CD4-positive, alpha-beta T cell (primary cell): ENCODE measurements around the gene ORC3. TPM values are rescaled to one million over a fixed set of nuclear protein-coding genes. Genes with fewer than 3 reads are reported as not detected.

Source experiments
- ATAC-seq: fragments of 200-7000 bp; cut with Tn5 transposase; one replicate; pipeline ENCODE4 v1.10.0; 2022; ENCODE audit warnings: mild to moderate bottlenecking; ENCODE audit not compliant: poor library complexity
- CTCF ChIA-PET: fragments of 350-600 bp; sonication (Branson Sonifier 250); formaldehyde crosslinking; loops from one replicate; lab custom pipeline; 2021; ENCODE audit warnings: antibody characterized with exemption, inconsistent platforms; lab: Charles Lee
- POLR2A ChIA-PET: fragments of 350-600 bp; sonication (Branson Sonifier 250); formaldehyde crosslinking; loops from one replicate; lab custom pipeline; 2021; ENCODE audit warnings: antibody characterized with exemption, inconsistent platforms; lab: Charles Lee
- DNase-seq, 14 experiments: peaks; one replicate each; pipeline ENCODE4 v3.0.0-alpha.2; 2013 to 2020; ENCODE audit warnings: mixed read lengths in 2 of 14
- H3K27ac ChIP-seq, 2 donors: one replicate each; pipeline versions ENCODE4 v1.5.1 to v1.7.0; 2013; ENCODE audit warnings: low read length in 2 of 2, low read depth in 1 of 2, mild to moderate bottlenecking in 1 of 2
- H3K27me3 ChIP-seq, 2 experiments: 1 replicate in 1 of 2; 2 replicates in 1 of 2; pipeline versions ENCODE4 v1.6.1 to v1.7.0; 2013; ENCODE audit warnings: low read length in 2 of 2, control low read depth in 1 of 2, mild to moderate bottlenecking in 1 of 2, moderate library complexity in 1 of 2; ENCODE audit not compliant: insufficient read depth in 2 of 2, control insufficient read depth in 1 of 2
- H3K36me3 ChIP-seq: one replicate; pipeline ENCODE4 v1.6.1; 2013; ENCODE audit warnings: low read length, control low read depth; ENCODE audit not compliant: insufficient read depth
- H3K4me1 ChIP-seq: one replicate; pipeline ENCODE4 v1.6.1; 2013; ENCODE audit warnings: low read length, control low read depth; ENCODE audit not compliant: insufficient read depth
- H3K4me3 ChIP-seq: one replicate; pipeline ENCODE4 v1.5.1; 2013; ENCODE audit warnings: mild to moderate bottlenecking, low read length, moderate library complexity
- H3K9me3 ChIP-seq, 2 experiments: 1 replicate in 1 of 2; 2 replicates in 1 of 2; pipeline versions ENCODE4 v1.6.1 to v1.7.0; 2013; ENCODE audit warnings: low read length in 2 of 2, mild to moderate bottlenecking in 2 of 2, control low read depth in 1 of 2, moderate library complexity in 1 of 2; ENCODE audit not compliant: control insufficient read depth in 1 of 2, insufficient read depth in 1 of 2
- H3K27ac Mint-ChIP-seq: one replicate; pipeline ENCODE4 v1.8.0; 2020; ENCODE audit warnings: mixed read lengths
- H3K27me3 Mint-ChIP-seq: one replicate; pipeline ENCODE4 v1.8.0; 2021; ENCODE audit warnings: mixed read lengths
- H3K36me3 Mint-ChIP-seq: one replicate; pipeline ENCODE4 v1.8.0; 2021; ENCODE audit warnings: low read depth, mixed read lengths
- H3K4me1 Mint-ChIP-seq: one replicate; pipeline ENCODE4 v1.8.0; 2021; ENCODE audit warnings: low read depth, mixed read lengths
- H3K4me3 Mint-ChIP-seq: one replicate; pipeline ENCODE4 v1.8.0; 2020; ENCODE audit warnings: mild to moderate bottlenecking, mixed read lengths
- H3K9me3 Mint-ChIP-seq: one replicate; pipeline ENCODE4 v1.8.0; 2020; ENCODE audit warnings: mixed read lengths
- CTCF ChIP-seq: fragments of 200-600 bp; IDR thresholded peaks from one replicate; pipeline ENCODE4 v1.8.0; 2022; ENCODE audit warnings: antibody characterized with exemption, mild to moderate bottlenecking
- intact Hi-C, 2 experiments: fragments of 100-400 bp; cut with DNase I in 1 of 2; cut with micrococcal nuclease in 1 of 2; formaldehyde crosslinking; loops; one replicate each; pipeline versions ENCODE4 v1.15.1 to v1.9.0; 2023 to 2025; cut with DNase I, micrococcal nuclease
- total RNA-seq, 174 experiments: library from RNA in 2 of 174; stranded (reverse) in 2 of 174; gene quantifications; one replicate each; pipeline ENCODE4 v1.2.3 and lab custom pipeline; 2021 to 2026

The ORC3 gene
- total RNA-seq, 2 experiments from 2014 or later = 12.1 to 12.9 TPM

DNA sequence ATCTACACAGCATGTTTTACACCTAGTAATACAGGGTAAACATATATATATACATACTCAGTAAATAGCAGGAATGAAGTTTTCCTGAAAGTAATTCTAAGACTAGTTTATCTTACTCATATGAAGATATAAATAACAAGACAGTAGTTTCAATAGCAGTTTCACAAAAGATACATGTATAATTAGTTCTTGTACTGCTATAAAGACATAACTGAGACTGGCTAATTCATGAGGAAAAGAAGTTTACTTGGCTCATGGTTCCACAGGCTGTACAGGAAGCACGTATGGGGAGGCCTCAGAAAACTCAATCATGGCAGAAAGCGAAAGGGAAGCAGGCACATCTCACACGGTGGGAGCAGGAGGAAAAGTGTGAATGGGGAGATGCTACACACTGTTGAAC, 17.1 kb upstream of the ORC3 start:
- intact Hi-C loops = no loop called here
- DNase-seq (no peak), ATAC-seq (no peak)
- H3K27me3 Mint-ChIP-seq = no peaks in the 10 kb centered on the region
- Histone ChIP-seq H3K4me1 (peaks cover 17% of the 10 kb centered on the region), H3K27me3 (no peaks in the 10 kb centered on the region), H3K9me3 (no peaks in the 10 kb centered on the region), H3K36me3 (peaks cover 13% of the 10 kb centered on the region), H3K4me3 (no peak overlapping the region), H3K27ac (no peak overlapping the region)
- peaks cover 52% of the 10 kb centered on the region for H3K36me3 Mint-ChIP-seq
- H3K4me3 Mint-ChIP-seq = peak overlapping the region; percentile 32
- H3K4me1 Mint-ChIP-seq = peaks cover 53% of the 10 kb centered on the region
- no peaks in the 10 kb centered on the region for H3K9me3 Mint-ChIP-seq
- CTCF ChIA-PET = no interaction called here
- TF ChIP-seq CTCF = no peak
- peak overlapping the region; percentile 12 for H3K27ac Mint-ChIP-seq
- POLR2A ChIA-PET = interaction anchor here (0.8 kb wide), 1 partner anchor 16 kb away, joined by 5 read pairs; the partner anchor contains the start of genes ORC3 and RARS2

- DNase-seq (no peak), ATAC-seq (peak; percentile 13)
- no peaks in the 10 kb centered on the region for H3K9me3 Mint-ChIP-seq
- peaks cover 47% of the 10 kb centered on the region for H3K36me3 Mint-ChIP-seq
- intact Hi-C loops = no loop called here
- peak overlapping the region; percentile 12 for H3K27ac Mint-ChIP-seq
- H3K36me3 ChIP-seq = peaks cover 9% of the 10 kb centered on the region
- H3K27me3 Mint-ChIP-seq = no peaks in the 10 kb centered on the region
- no peak overlapping the region for H3K27ac ChIP-seq
- POLR2A ChIA-PET = interaction anchor here (0.8 to 1.2 kb wide), 2 partner anchors 10 to 84 kb away, joined by 3 read pairs; no protein-coding TSS in a partner anchor
- H3K4me1 ChIP-seq = peaks cover 17% of the 10 kb centered on the region
- no peaks in the 10 kb centered on the region for H3K9me3 ChIP-seq
- CTCF ChIA-PET = no interaction called here
- no peak overlapping the region for H3K4me3 ChIP-seq
- no peak for TF ChIP-seq CTCF
- H3K4me1 Mint-ChIP-seq = peaks cover 53% of the 10 kb centered on the region
- H3K4me3 Mint-ChIP-seq = peak overlapping the region; percentile 17
- H3K27me3 ChIP-seq = no peaks in the 10 kb centered on the region
Observed at GRCh38 chr6:87573307-87574024, 16.5 kb upstream of the ORC3 start.

DNA sequence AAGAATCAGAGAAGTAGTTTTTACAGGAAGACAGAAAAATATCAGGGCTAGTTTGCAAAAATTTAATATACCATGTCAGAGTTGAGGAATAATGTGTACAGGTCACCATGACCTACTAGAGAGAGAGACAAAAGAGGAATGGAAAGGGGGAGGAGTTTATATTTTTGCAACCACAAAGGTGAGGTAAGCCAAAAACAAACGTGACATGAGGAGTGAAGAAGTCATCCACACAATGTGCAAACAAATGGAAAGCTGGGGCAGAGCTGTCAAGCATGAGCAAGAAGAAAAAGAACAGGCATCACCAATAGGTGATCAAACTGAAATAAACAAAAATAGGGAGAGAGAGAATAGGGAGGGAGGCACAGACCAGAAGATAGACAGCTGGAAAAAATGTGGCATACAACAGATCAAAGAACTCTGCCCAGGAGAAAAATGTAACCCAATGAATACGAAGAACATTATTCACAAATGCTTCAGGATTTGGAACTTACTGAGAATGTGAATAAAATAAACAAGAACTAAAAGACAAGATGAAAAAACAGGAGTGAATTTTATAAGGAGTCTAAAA, 15.6 kb upstream of the ORC3 start:
- Histone ChIP-seq H3K27ac (no peak overlapping the region), H3K9me3 (no peaks in the 10 kb centered on the region), H3K27me3 (no peaks in the 10 kb centered on the region), H3K4me1 (peaks cover 17% of the 10 kb centered on the region), H3K36me3 (peaks cover 6% of the 10 kb centered on the region), H3K4me3 (no peak overlapping the region)
- H3K36me3 Mint-ChIP-seq = peaks cover 45% of the 10 kb centered on the region
- H3K27ac Mint-ChIP-seq = peak overlapping the region; percentile 12
- no peaks in the 10 kb centered on the region for H3K27me3 Mint-ChIP-seq
- peak; percentile 69 for ATAC-seq
- H3K4me1 Mint-ChIP-seq = peaks cover 57% of the 10 kb centered on the region
- intact Hi-C loops = no loop called here
- DNase-seq = peak in 3 of 14 experiments; percentile 10 to 30 (median 15)
- peak overlapping the region; percentile 1 for H3K4me3 Mint-ChIP-seq
- CTCF ChIA-PET = no interaction called here
- no peaks in the 10 kb centered on the region for H3K9me3 Mint-ChIP-seq
- no peak for TF ChIP-seq CTCF
- POLR2A ChIA-PET = interaction anchor here (0.8 to 1.2 kb wide), 2 partner anchors 9 to 85 kb away, joined by 3 read pairs; no protein-coding TSS in a partner anchor
